ENCODE measurements around the gene PCDHB9. TPM values are rescaled to one million over a fixed set of nuclear protein-coding genes. Genes with fewer than 3 reads are reported as not detected.
"Not testable (repeated sequence)": the region's sequence is repeated elsewhere in the genome, so short reads cannot be mapped to it uniquely, and the experiment has no call there.

PCDHB9 gene
- total and polyA plus RNA-seq, 2 donors from 2014 or later, result 0.47 to 2.4 TPM

DNA sequence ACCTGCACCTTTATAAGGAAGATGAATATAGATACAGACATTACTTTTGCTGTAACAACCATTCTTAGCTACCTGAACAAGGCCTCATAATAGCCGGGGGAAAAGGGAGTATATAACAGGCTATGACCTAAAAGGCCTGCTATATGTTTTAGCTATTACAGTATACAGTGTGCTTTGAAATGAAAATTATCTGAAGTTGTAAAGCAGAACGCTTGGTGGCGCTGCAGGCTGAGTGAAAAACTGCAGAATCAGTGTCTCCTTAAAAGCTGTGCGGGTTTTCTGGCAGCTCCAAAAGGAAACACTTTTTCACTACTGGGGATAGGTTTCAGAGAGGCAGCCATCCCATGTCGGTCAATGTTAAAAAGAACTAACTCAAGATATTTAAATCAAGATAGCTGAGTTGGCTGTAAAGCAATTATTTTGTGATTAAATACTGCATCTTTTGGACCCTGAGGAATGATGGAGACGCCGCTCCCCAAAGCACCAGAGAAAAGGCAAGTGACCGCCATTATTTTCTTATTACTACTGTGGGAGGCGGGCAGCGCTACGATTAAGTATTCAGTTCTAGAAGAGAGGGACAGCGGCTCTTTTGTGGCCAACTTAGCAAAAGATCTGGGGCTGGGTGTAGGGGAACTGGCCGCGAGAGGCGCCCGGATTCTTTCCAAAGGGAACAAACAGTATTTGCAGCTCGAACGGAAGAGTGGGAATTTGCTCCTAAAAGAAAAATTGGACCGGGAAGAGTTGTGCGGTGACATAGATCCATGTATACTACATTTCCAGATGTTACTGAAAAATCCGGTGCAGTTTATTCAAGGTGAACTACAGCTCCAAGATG lies 31.2 kb upstream of the PCDHB9 start:
- intact Hi-C loops (cut with DNase I), result no loop called here
- Histone ChIP-seq H3K9me3 (ENCODE audit: control insufficient read depth in 2 of 3, insufficient read depth in 1 of 3, low read length in 3 of 3) (peaks cover 2 to 27% (median 10%) of the 10 kb centered on the region in 3 donors), H3K36me3 (ENCODE audit: control insufficient read depth in 2 of 3, insufficient read depth in 3 of 3, low read length in 3 of 3) (no peaks in the 10 kb centered on the region), H3K4me1 (ENCODE audit: control insufficient read depth in 2 of 3, insufficient read depth in 2 of 3, low read depth in 1 of 3, low read length in 3 of 3) (no peaks in the 10 kb centered on the region), H3K9ac (ENCODE audit: low read length in 3 of 3) (no peak overlapping the region), H3K27ac (ENCODE audit: low read depth in 2 of 2, low read length in 2 of 2) (no peak overlapping the region), H3K27me3 (ENCODE audit: control insufficient read depth, insufficient read depth, low read length) (no peaks in the 10 kb centered on the region), H3K4me3 (ENCODE audit: low read length in 3 of 3) (no peak overlapping the region)
- no peak for DNase-seq
- TF ChIP-seq, protein P1, sequence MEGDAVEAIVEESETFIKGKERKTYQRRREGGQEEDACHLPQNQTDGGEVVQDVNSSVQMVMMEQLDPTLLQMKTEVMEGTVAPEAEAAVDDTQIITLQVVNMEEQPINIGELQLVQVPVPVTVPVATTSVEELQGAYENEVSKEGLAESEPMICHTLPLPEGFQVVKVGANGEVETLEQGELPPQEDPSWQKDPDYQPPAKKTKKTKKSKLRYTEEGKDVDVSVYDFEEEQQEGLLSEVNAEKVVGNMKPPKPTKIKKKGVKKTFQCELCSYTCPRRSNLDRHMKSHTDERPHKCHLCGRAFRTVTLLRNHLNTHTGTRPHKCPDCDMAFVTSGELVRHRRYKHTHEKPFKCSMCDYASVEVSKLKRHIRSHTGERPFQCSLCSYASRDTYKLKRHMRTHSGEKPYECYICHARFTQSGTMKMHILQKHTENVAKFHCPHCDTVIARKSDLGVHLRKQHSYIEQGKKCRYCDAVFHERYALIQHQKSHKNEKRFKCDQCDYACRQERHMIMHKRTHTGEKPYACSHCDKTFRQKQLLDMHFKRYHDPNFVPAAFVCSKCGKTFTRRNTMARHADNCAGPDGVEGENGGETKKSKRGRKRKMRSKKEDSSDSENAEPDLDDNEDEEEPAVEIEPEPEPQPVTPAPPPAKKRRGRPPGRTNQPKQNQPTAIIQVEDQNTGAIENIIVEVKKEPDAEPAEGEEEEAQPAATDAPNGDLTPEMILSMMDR (IDR thresholded peaks at IDR 0.05; ENCODE audit: borderline replicate concordance, extremely low read depth, insufficient read depth), result no peak
- no peak for FAIRE-seq

DNA sequence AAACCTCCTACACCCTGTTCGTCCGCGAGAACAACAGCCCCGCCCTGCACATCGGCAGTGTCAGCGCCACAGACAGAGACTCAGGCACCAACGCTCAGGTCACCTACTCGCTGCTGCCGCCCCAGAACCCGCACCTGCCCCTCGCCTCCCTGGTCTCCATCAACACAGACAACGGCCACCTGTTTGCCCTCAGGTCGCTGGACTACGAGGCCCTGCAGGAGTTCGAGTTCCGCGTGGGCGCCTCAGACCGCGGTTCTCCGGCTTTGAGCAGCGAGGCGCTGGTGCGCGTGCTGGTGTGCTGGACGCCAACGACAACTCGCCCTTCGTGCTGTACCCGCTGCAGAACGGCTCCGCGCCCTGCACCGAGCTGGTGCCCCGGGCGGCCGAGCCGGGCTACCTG lies 29.6 kb upstream of the PCDHB9 start:
- H3K9me3 ChIP-seq (ENCODE audit: control insufficient read depth in 2 of 3, insufficient read depth in 1 of 3, low read length in 3 of 3), result peaks cover 2 to 20% (median 10%) of the 10 kb centered on the region in 3 donors
- H3K36me3 ChIP-seq (ENCODE audit: control insufficient read depth in 2 of 3, insufficient read depth in 3 of 3, low read length in 3 of 3); H3K9ac ChIP-seq (ENCODE audit: low read length in 3 of 3); FAIRE-seq; H3K27me3 ChIP-seq (ENCODE audit: control insufficient read depth, insufficient read depth, low read length); intact Hi-C loops (cut with DNase I); DNase-seq; H3K4me1 ChIP-seq (ENCODE audit: control insufficient read depth in 2 of 3, insufficient read depth in 2 of 3, low read depth in 1 of 3, low read length in 3 of 3); H3K27ac ChIP-seq (ENCODE audit: low read depth in 2 of 2, low read length in 2 of 2); H3K4me3 ChIP-seq (ENCODE audit: low read length in 3 of 3): not testable (repeated sequence)

DNA sequence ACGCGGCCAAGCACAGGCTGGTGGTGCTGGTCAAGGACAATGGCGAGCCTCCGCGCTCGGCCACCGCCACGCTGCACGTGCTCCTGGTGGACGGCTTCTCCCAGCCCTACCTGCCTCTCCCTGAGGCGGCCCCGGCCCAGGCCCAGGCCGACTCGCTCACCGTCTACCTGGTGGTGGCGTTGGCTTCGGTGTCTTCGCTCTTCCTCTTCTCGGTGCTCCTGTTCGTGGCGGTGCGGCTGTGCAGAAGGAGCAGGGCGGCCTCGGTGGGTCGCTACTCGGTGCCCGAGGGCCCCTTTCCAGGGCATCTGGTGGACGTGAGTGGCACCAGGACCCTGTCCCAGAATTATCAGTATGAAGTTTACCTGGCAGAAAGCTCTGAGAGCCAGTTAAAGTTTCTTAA lies 29.1 kb upstream of the PCDHB9 start:
- DNase-seq; intact Hi-C loops (cut with DNase I); FAIRE-seq: not testable (repeated sequence)

DNA sequence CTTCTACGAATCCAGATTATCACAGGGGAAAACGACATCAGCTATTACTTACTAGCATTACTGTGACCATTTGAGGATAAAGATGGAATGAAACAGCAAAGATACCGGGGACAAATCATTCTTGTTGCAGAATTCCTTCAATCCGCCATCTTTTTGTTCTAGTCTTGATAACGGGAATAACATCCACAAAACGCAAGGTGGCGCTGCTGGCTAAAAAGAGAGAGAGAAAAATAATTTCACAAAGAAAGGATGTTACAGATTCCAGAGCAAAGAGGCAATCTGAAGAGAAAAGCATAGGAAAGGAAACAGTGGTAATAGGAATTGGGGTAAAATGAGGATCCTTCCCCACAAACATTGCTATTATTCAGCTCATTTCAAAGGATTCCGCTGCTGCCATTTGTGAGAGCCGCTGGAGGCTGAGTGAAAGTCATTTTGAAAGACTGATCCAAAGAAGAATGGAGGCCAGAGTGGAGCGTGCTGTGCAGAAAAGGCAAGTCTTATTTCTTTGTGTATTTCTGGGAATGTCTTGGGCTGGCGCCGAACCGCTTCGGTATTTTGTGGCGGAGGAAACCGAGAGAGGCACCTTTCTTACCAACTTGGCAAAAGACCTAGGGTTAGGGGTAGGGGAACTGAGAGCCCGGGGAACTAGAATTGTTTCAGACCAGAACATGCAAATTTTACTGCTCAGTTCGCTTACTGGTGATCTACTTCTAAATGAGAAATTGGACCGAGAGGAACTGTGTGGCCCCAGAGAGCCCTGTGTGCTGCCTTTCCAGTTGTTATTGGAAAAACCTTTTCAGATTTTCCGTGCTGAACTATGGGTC lies 14.4 kb upstream of the PCDHB9 start, which contains the start of gene PCDHB7:
TSS of gene PCDHB7 (plus strand) at position 264 of the 824 bp plus-strand sequence. CDS start at position 456, 192 bp downstream.
- intact Hi-C loops (cut with DNase I), result no loop called here
- H3K9me3 ChIP-seq (ENCODE audit: control insufficient read depth in 2 of 3, insufficient read depth in 1 of 3, low read length in 3 of 3), result peaks cover 2 to 18% (median 12%) of the 10 kb centered on the region in 3 donors
- TF ChIP-seq, protein P1 (IDR thresholded peaks at IDR 0.05; ENCODE audit: borderline replicate concordance, extremely low read depth, insufficient read depth), result peak; percentile 34

More for the DNA sequence above, 29.1 kb upstream of the PCDHB9 start:
- not testable (repeated sequence) for H3K36me3 ChIP-seq (ENCODE audit: control insufficient read depth in 2 of 3, insufficient read depth in 3 of 3, low read length in 3 of 3); H3K4me3 ChIP-seq (ENCODE audit: low read length in 3 of 3); H3K27ac ChIP-seq (ENCODE audit: low read depth in 2 of 2, low read length in 2 of 2); H3K9ac ChIP-seq (ENCODE audit: low read length in 3 of 3); H3K27me3 ChIP-seq (ENCODE audit: control insufficient read depth, insufficient read depth, low read length); H3K4me1 ChIP-seq (ENCODE audit: control insufficient read depth in 2 of 3, insufficient read depth in 2 of 3, low read depth in 1 of 3, low read length in 3 of 3)
- H3K9me3 ChIP-seq (ENCODE audit: control insufficient read depth in 2 of 3, insufficient read depth in 1 of 3, low read length in 3 of 3), result peaks cover 2 to 20% (median 10%) of the 10 kb centered on the region in 3 donors

DNA sequence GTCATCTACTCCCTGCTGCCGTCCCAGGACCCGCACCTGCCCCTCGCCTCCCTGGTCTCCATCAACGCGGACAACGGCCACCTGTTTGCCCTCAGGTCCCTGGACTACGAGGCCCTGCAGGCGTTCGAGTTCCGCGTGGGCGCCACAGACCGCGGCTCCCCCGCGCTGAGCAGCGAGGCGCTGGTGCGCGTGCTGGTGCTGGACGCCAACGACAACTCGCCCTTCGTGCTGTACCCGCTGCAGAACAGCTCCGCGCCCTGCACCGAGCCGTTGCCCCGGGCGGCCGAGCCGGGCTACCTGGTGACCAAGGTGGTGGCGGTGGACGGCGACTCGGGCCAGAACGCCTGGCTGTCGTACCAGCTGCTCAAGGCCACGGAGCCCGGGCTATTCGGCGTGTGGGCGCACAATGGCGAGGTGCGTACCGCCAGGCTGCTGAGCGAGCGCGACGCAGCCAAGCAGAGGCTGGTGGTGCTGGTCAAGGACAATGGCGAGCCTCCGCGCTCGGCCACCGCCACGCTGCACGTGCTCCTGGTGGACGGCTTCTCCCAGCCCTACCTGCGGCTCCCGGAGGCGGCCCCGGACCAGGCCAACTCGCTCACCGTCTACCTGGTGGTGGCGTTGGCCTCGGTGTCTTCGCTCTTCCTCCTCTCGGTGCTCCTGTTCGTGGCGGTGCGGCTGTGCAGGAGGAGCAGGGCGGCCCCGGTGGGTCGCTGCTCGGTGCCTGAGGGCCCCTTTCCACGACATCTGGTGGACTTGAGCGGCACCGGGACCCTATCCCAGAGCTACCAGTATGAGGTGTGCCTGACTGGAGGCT lies 12.5 kb upstream of the PCDHB9 start:
- H3K4me3 ChIP-seq (ENCODE audit: low read length in 3 of 3); DNase-seq; H3K27ac ChIP-seq (ENCODE audit: low read depth in 2 of 2, low read length in 2 of 2); intact Hi-C loops (cut with DNase I); H3K4me1 ChIP-seq (ENCODE audit: control insufficient read depth in 2 of 3, insufficient read depth in 2 of 3, low read depth in 1 of 3, low read length in 3 of 3); H3K27me3 ChIP-seq (ENCODE audit: control insufficient read depth, insufficient read depth, low read length); H3K9ac ChIP-seq (ENCODE audit: low read length in 3 of 3); H3K36me3 ChIP-seq (ENCODE audit: control insufficient read depth in 2 of 3, insufficient read depth in 3 of 3, low read length in 3 of 3); FAIRE-seq: not testable (repeated sequence)
- H3K9me3 ChIP-seq (ENCODE audit: control insufficient read depth in 2 of 3, insufficient read depth in 1 of 3, low read length in 3 of 3), result peaks cover 2 to 25% (median 18%) of the 10 kb centered on the region in 3 donors

More for the DNA sequence above, 14.4 kb upstream of the PCDHB9 start, which contains the start of gene PCDHB7:
- peak in 3 of 5 donors; percentile 22 to 82 (median 57) for DNase-seq
- Histone ChIP-seq H3K27me3 (ENCODE audit: control insufficient read depth, insufficient read depth, low read length) (peaks cover 2% of the 10 kb centered on the region), H3K27ac (ENCODE audit: low read depth in 2 of 2, low read length in 2 of 2) (no peak within 1 kb of the TSS), H3K4me3 (ENCODE audit: low read length in 3 of 3) (peak within 1 kb of the TSS; percentile 40 to 55 (median 40)), H3K9ac (ENCODE audit: low read length in 3 of 3) (peak within 1 kb of the TSS in 1 of 3 donors; percentile 27), H3K36me3 (ENCODE audit: control insufficient read depth in 2 of 3, insufficient read depth in 3 of 3, low read length in 3 of 3) (no peaks in the 10 kb centered on the region), H3K4me1 (ENCODE audit: control insufficient read depth in 2 of 3, insufficient read depth in 2 of 3, low read depth in 1 of 3, low read length in 3 of 3) (no peaks in the 10 kb centered on the region)
- FAIRE-seq, result no peak
